ENCODE results near the gene FGF18. TPM values are rescaled to one million over a fixed set of nuclear protein-coding genes. Genes with fewer than 3 reads are reported as not detected.
"Not testable (repeated sequence)": the region's sequence is repeated elsewhere in the genome, so short reads cannot be mapped to it uniquely, and the experiment has no call there.

Gene FGF18
- total and polyA plus RNA-seq, 12 donors = 0.14 to 1.5 (median 0.30) TPM

- TF ChIP-seq CTCF (IDR thresholded peaks at IDR 0.05) (no peak), POLR2A (IDR thresholded peaks at IDR 0.05) (no peak)
- intact Hi-C loops (cut with DNase I) = no loop called here
- DNase-seq = peak; percentile 61 to 82 (median 78)
- WGBS, 4 donors = 14 to 23% (median 17%) methylated on average over 13 to 17 of the region's 17 CpGs
- Histone ChIP-seq H3K9me3 (replicated peaks in 1 of 3) (no peaks in the 10 kb centered on the region), H3K27ac (peak overlapping the region; percentile 33 to 85 (median 67)), H3K4me3 (peak overlapping the region in 1 of 4 donors; percentile 5), H3K36me3 (replicated peaks in 1 of 2) (no peaks in the 10 kb centered on the region), H3K4me1 (replicated peaks in 1 of 2) (peaks cover 0 to 16% of the 10 kb centered on the region in 2 donors), H3K27me3 (no peaks in the 10 kb centered on the region)
Observed at GRCh38 chr5:171494452-171495121, 75.1 kb downstream of the FGF18 start.

GRCh38 chr5:171495122-171495700, 75.8 kb downstream of the FGF18 start:
- intact Hi-C loops (cut with DNase I) = no loop called here
- Histone ChIP-seq H3K9me3 (replicated peaks in 1 of 3) (no peaks in the 10 kb centered on the region), H3K4me3 (peak overlapping the region in 1 of 4 donors; percentile 5), H3K36me3 (replicated peaks in 1 of 2) (no peaks in the 10 kb centered on the region), H3K4me1 (replicated peaks in 1 of 2) (peaks cover 0 to 16% of the 10 kb centered on the region in 2 donors), H3K27ac (peak overlapping the region; percentile 33 to 85 (median 67)), H3K27me3 (no peaks in the 10 kb centered on the region)
- WGBS, 4 donors = 41 to 52% (median 46%) methylated on average over 5 of the region's 5 CpGs
- DNase-seq = no peak
- TF ChIP-seq POLR2A (IDR thresholded peaks at IDR 0.05) (no peak), CTCF (IDR thresholded peaks at IDR 0.05) (no peak)

- no peak overlapping the region for H3K27ac ChIP-seq
- 58 to 87% (median 77%) methylated on average over 2 to 3 of the region's 3 CpGs; no CpG with 5 or more reads in 1 of the 4 donors for WGBS, 4 donors
- no peak for DNase-seq
- H3K36me3 ChIP-seq (replicated peaks in 1 of 2) = no peaks in the 10 kb centered on the region
- TF ChIP-seq POLR2A (IDR thresholded peaks at IDR 0.05) = no peak
- no peak for TF ChIP-seq CTCF (IDR thresholded peaks at IDR 0.05)
- H3K4me3 ChIP-seq = no peak overlapping the region
- peaks cover 0 to 16% of the 10 kb centered on the region in 2 donors for H3K4me1 ChIP-seq (replicated peaks in 1 of 2)
- intact Hi-C loops (cut with DNase I) = no loop called here
- no peaks in the 10 kb centered on the region for H3K27me3 ChIP-seq
- no peaks in the 10 kb centered on the region for H3K9me3 ChIP-seq (replicated peaks in 1 of 3)
Observed at GRCh38 chr5:171496456-171496855, 77.0 kb downstream of the FGF18 start.

- H3K4me3 ChIP-seq; H3K36me3 ChIP-seq (replicated peaks in 1 of 2); DNase-seq; H3K27ac ChIP-seq; intact Hi-C loops (cut with DNase I); H3K27me3 ChIP-seq; H3K9me3 ChIP-seq (replicated peaks in 1 of 3): not testable (repeated sequence)
- H3K4me1 ChIP-seq (replicated peaks in 1 of 2) = peaks cover 0 to 16% of the 10 kb centered on the region in 2 donors
- WGBS, 4 donors = 87 to 95% (median 91%) methylated on average over 4 of the region's 4 CpGs
Observed at GRCh38 chr5:171497494-171497893, 78.0 kb downstream of the FGF18 start.
